ENCODE data around the gene AKAP8. TPM values are rescaled to one million over a fixed set of nuclear protein-coding genes. Genes with fewer than 3 reads are reported as not detected.

Gene AKAP8
- total RNA-seq, 2 experiments from 2014 or later, result 31.5 to 37.2 TPM

DNA sequence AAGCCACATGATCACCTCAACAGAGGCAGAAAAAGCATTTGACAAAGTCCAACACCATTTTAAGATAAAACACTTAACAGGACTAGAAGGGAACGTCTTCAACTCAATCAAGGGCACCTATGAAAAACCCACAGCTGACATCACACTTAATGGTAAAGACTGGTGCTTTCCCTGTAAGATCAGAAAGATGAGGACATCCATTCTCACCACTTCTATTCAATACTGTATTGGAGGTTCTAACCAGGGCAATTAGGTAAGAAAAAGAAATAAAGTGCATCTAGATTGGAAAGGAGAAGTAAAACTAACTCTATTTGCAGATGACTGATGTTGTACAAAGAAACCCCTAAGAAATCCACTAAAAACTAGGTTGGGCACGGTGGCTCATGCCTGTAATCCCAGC, 11.2 kb upstream of the AKAP8 start:
- Mint-ChIP-seq H3K9me3 (no peaks in the 10 kb centered on the region), H3K36me3 (peaks cover 15% of the 10 kb centered on the region), H3K4me3 (no peak overlapping the region), H3K4me1 (ENCODE audit: low read depth) (peaks cover 3% of the 10 kb centered on the region), H3K27me3 (no peaks in the 10 kb centered on the region), H3K27ac (no peak overlapping the region)
- intact Hi-C loops (cut with micrococcal nuclease), result no loop called here
- CTCF ChIA-PET, result no interaction called here
- POLR2A ChIA-PET, result no interaction called here
- DNase-seq, result no peak

DNA sequence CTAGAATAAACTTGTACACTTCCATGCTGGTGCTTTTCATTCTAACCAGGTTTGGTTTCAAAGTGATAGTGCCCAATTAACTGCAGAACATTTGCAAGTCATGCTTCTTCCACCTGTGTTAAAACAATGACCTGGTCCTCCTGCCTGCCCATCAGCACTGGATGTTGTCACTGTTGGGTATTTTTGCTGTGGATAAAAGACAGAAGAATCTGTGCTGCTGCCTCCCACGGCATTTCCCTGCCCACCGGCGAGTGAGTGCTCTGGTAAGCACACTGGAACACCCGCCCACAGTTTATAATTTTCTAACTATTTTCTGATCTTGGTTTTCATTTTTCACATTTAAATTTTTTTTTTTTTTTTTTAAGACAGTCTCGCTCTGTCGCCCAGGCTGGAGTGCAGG, 2.3 kb upstream of the AKAP8 start:
- no peak overlapping the region for H3K27ac Mint-ChIP-seq
- DNase-seq, result no peak
- peaks cover 6% of the 10 kb centered on the region for H3K36me3 Mint-ChIP-seq
- ChIA-PET POLR2A (no interaction called here), CTCF (interaction anchor here (2.7 kb wide), 1 partner anchor 37 kb away, joined by 8 read pairs; the partner anchor contains the start of gene AKAP8L)
- no peaks in the 10 kb centered on the region for H3K9me3 Mint-ChIP-seq
- H3K4me3 Mint-ChIP-seq, result no peak overlapping the region
- intact Hi-C loops (cut with micrococcal nuclease), result loop anchor here (2.0 kb wide), 1 partner anchor 455 kb away; no protein-coding TSS in a partner anchor
- peaks cover 32% of the 10 kb centered on the region for H3K4me1 Mint-ChIP-seq (ENCODE audit: low read depth)
- peaks cover 2% of the 10 kb centered on the region for H3K27me3 Mint-ChIP-seq

DNA sequence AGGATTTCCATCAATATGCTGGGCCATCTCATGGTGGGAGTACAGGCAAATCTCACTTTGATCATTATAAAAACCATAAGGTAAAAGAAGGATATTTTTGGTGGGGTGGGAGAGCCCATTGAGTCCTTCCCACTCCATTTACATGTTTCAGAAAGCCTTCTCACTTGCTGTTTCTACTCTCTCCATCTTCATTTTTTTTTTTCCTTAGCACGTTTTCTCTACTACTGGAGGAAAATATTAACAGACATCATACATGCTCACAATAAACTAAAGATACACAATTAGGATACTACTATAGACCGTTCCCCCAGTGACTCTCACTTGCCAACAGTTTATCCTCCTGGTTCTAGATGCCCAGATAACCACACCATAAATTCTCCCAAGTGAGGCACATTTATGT, 1.8 kb upstream of the AKAP8 start:
- DNase-seq, result no peak
- Mint-ChIP-seq H3K9me3 (no peaks in the 10 kb centered on the region), H3K4me3 (no peak overlapping the region), H3K4me1 (ENCODE audit: low read depth) (peaks cover 36% of the 10 kb centered on the region), H3K36me3 (peaks cover 6% of the 10 kb centered on the region), H3K27me3 (peaks cover 2% of the 10 kb centered on the region), H3K27ac (no peak overlapping the region)
- CTCF ChIA-PET, result no interaction called here
- intact Hi-C loops (cut with micrococcal nuclease), result loop anchor here (2.0 kb wide), 1 partner anchor 455 kb away; no protein-coding TSS in a partner anchor
- POLR2A ChIA-PET, result no interaction called here

- ChIA-PET CTCF (interaction anchor here (0.7 to 6.0 kb wide), 12 partner anchors 12 to 805 kb away, joined by 3 to 57 read pairs (median 4); partner anchors contain the start of genes AKAP8L and FAM32A), POLR2A (interaction anchor here (0.7 to 3.6 kb wide), 14 partner anchors 18 to 175 kb away, joined by 3 to 51 read pairs (median 5); partner anchors contain the start of genes AKAP8L and BRD4)
- intact Hi-C loops (cut with micrococcal nuclease), result loop anchor here (1.0 to 5.0 kb wide), 5 partner anchors 39 to 457 kb away; a partner anchor contains a TSS
- Mint-ChIP-seq H3K4me1 (ENCODE audit: low read depth) (peaks cover 40% of the 10 kb centered on the region), H3K27ac (peak overlapping the region; percentile 96), H3K36me3 (peaks cover 6% of the 10 kb centered on the region), H3K4me3 (peak overlapping the region; percentile 95), H3K9me3 (no peaks in the 10 kb centered on the region), H3K27me3 (peaks cover 2% of the 10 kb centered on the region)
- peak; percentile 67 for DNase-seq
These were observed 536 bp upstream of the AKAP8 start for GRCh38 chr19:15379999-15380647.

DNA sequence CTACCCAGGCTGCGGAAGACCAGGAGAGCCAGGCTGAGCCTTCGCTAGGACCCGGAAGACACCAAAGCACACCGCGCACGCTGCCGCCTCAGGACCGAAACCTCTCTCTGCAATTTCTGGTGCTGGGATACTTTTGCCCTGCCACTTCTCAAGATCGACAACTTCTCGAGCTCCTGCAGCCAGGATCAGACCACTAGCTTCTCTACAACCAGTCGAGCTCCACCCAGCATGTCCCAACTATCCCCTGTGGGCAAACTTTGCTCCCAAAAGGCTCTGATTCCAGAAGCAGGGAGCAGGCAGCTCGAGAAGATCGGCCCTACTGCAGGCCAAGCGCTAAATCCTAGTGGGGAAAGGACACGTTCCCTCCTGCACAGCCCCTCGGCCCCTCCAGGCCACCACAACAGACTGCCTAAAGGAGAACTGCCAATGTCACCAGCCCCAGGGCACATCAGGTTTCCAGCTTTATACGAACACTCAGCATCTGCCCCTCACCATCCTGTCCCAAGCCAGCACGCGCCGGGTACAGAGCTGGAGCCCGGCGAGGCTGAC, 979 bp downstream of the AKAP8 start:
- peaks cover 2% of the 10 kb centered on the region for H3K27me3 Mint-ChIP-seq
- peak overlapping the region; percentile 96 for H3K27ac Mint-ChIP-seq
- intact Hi-C loops (cut with micrococcal nuclease), result loop anchor here (1.0 to 5.0 kb wide), 5 partner anchors 41 to 253 kb away; a partner anchor contains a TSS
- peak overlapping the region; percentile 95 for H3K4me3 Mint-ChIP-seq
- H3K36me3 Mint-ChIP-seq, result peaks cover 6% of the 10 kb centered on the region
- peaks cover 42% of the 10 kb centered on the region for H3K4me1 Mint-ChIP-seq (ENCODE audit: low read depth)
- CTCF ChIA-PET, result interaction anchor here (0.7 to 6.0 kb wide), 16 partner anchors 20 to 287 kb away, joined by 3 to 57 read pairs (median 4); partner anchors contain the start of gene AKAP8L
- peak; percentile 68 for DNase-seq
- no peaks in the 10 kb centered on the region for H3K9me3 Mint-ChIP-seq
- POLR2A ChIA-PET, result interaction anchor here (0.5 to 3.6 kb wide), 19 partner anchors 17 to 177 kb away, joined by 3 to 51 read pairs (median 3); partner anchors contain the start of genes AKAP8L and BRD4

- H3K27ac Mint-ChIP-seq, result no peak overlapping the region
- no peak for DNase-seq
- peaks cover 18% of the 10 kb centered on the region for H3K36me3 Mint-ChIP-seq
- H3K4me3 Mint-ChIP-seq, result no peak overlapping the region
- H3K27me3 Mint-ChIP-seq, result peaks cover 2% of the 10 kb centered on the region
- intact Hi-C loops (cut with micrococcal nuclease), result loop anchor here (5.0 kb wide), 1 partner anchor 113 kb away; no protein-coding TSS in a partner anchor
- ChIA-PET CTCF (interaction anchor here (1.1 to 6.0 kb wide), 3 partner anchors 43 to 143 kb away, joined by 3 to 57 read pairs (median 5); partner anchors contain the start of gene AKAP8L), POLR2A (no interaction called here)
- H3K4me1 Mint-ChIP-seq (ENCODE audit: low read depth), result peaks cover 32% of the 10 kb centered on the region
- H3K9me3 Mint-ChIP-seq, result no peaks in the 10 kb centered on the region
These were observed 4.7 kb downstream of the AKAP8 start for GRCh38 chr19:15374796-15375440.

DNA sequence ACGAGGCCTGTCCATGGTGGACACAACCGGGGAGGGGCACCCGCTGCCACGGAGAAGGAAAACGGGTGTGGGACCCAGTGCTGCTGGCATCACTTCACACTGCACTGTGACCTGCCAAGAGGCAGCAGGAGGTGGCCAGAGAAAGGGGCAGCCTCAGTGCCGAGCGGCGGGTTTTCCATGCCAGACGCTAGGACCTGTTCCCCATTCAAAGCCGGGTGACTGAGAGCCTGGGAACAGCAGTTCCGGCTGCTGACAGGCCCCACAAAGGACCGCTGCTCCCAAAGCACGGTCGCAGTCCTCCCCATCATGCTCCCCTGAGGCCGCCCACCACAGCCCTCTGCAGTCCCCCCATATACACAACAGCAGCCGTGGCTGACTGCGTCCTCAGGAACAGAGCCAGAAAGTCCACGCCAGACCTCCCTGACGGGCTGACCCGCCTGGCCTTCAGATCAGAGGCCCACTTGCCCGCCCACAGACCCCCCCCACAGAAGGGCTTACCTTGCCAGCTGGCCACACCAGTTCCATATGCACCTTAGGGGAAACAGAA, 5.4 kb downstream of the AKAP8 start:
- H3K4me3 Mint-ChIP-seq, result no peak overlapping the region
- intact Hi-C loops (cut with micrococcal nuclease), result no loop called here
- ChIA-PET CTCF (interaction anchor here (1.1 kb wide), 1 partner anchor 45 kb away, joined by 5 read pairs; the partner anchor contains the start of gene AKAP8L), POLR2A (no interaction called here)
- no peak overlapping the region for H3K27ac Mint-ChIP-seq
- peaks cover 32% of the 10 kb centered on the region for H3K4me1 Mint-ChIP-seq (ENCODE audit: low read depth)
- no peaks in the 10 kb centered on the region for H3K27me3 Mint-ChIP-seq
- H3K9me3 Mint-ChIP-seq, result no peaks in the 10 kb centered on the region
- DNase-seq, result no peak
- H3K36me3 Mint-ChIP-seq, result peaks cover 16% of the 10 kb centered on the region

GRCh38 chr19:15373644-15374043, 5.9 kb downstream of the AKAP8 start:
- Mint-ChIP-seq H3K9me3 (no peaks in the 10 kb centered on the region), H3K27ac (no peak overlapping the region), H3K4me1 (ENCODE audit: low read depth) (peaks cover 32% of the 10 kb centered on the region), H3K36me3 (peaks cover 18% of the 10 kb centered on the region), H3K4me3 (no peak overlapping the region), H3K27me3 (no peaks in the 10 kb centered on the region)
- intact Hi-C loops (cut with micrococcal nuclease), result no loop called here
- ChIA-PET CTCF (interaction anchor here (1.1 to 1.4 kb wide), 2 partner anchors 45 to 46 kb away, joined by 3 to 5 read pairs; partner anchors contain the start of gene AKAP8L), POLR2A (no interaction called here)
- DNase-seq, result no peak

DNA sequence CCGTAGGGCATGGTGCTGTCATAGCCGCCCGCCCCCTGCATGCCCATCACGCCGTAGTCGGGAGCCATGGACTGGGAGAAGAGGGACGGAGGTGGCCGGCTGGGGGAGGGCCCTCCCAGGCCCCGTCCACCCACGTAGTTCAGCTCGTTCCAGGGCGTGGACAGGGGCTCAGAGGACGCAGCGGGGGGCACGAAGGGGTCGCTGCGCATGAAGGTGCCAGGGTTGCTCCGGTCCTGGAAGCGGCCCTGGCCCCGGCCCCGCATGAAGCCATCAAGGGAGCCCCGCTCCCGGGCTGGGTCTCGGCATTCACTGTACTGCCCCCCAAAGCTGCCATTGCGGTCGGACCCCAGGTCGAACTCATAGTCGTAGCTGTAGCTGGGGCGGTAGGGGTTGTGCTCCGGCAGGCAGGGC, 6.7 kb downstream of the AKAP8 start:
- Mint-ChIP-seq H3K9me3 (no peaks in the 10 kb centered on the region), H3K36me3 (peaks cover 22% of the 10 kb centered on the region), H3K4me3 (no peak overlapping the region), H3K27me3 (no peaks in the 10 kb centered on the region), H3K27ac (no peak overlapping the region), H3K4me1 (ENCODE audit: low read depth) (peaks cover 27% of the 10 kb centered on the region)
- intact Hi-C loops (cut with micrococcal nuclease), result no loop called here
- no peak for DNase-seq
- CTCF ChIA-PET, result interaction anchor here (1.4 kb wide), 1 partner anchor 46 kb away, joined by 3 read pairs; no protein-coding TSS in a partner anchor
- POLR2A ChIA-PET, result no interaction called here

GRCh38 chr19:15372470-15372869, 7.1 kb downstream of the AKAP8 start:
- Mint-ChIP-seq H3K4me1 (ENCODE audit: low read depth) (peaks cover 23% of the 10 kb centered on the region), H3K27me3 (no peaks in the 10 kb centered on the region), H3K27ac (peak overlapping the region; percentile 48), H3K4me3 (no peak overlapping the region), H3K36me3 (peaks cover 26% of the 10 kb centered on the region), H3K9me3 (no peaks in the 10 kb centered on the region)
- intact Hi-C loops (cut with micrococcal nuclease), result no loop called here
- ChIA-PET POLR2A (no interaction called here), CTCF (interaction anchor here (1.4 kb wide), 1 partner anchor 47 kb away, joined by 3 read pairs; no protein-coding TSS in a partner anchor)
- peak; percentile 62 for DNase-seq

DNA sequence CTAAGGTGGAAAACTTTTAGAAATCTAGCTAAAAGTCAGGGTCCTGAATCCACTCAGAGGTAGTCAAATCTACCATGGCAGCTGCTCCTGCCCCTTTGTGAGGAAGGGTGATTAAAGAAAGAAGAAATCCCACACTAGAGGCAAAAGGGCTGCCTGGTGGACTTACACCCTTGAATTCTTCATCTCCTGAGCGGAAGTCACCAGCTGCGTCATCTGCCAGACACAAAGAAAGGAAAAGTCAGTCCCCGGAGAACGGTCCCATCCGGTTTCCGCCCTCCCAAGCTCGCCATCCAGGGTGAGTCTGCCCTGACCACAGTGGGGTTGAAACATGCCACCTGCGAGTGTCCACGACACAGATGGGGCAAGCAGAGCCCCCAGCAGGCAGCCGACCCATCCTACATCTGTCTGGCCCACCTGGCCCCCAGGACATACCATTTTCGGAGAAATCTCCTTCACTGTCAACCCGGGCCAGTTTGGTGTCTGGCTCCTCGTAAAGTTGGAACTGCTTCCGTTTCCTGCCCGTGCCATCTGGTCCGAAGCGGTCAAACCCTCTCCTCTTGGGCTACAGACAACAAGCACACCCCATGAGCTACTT, 7.7 kb downstream of the AKAP8 start:
- H3K4me1 Mint-ChIP-seq (ENCODE audit: low read depth), result peaks cover 17% of the 10 kb centered on the region
- no peak overlapping the region for H3K4me3 Mint-ChIP-seq
- ChIA-PET POLR2A (no interaction called here), CTCF (interaction anchor here (0.5 to 1.4 kb wide), 3 partner anchors 47 to 79 kb away, joined by 3 to 4 read pairs (median 3); partner anchors contain the start of gene AKAP8L)
- H3K9me3 Mint-ChIP-seq, result no peaks in the 10 kb centered on the region
- no peak overlapping the region for H3K27ac Mint-ChIP-seq
- H3K27me3 Mint-ChIP-seq, result no peaks in the 10 kb centered on the region
- peaks cover 26% of the 10 kb centered on the region for H3K36me3 Mint-ChIP-seq
- intact Hi-C loops (cut with micrococcal nuclease), result no loop called here
- DNase-seq, result no peak

Measured in activated CD4-positive, alpha-beta memory T cell treated with anti-CD3 and anti-CD28 coated beads for 36 hours (primary cell).